HK-2 (cell line): ENCODE measurements around the gene CASP12.

Experiments
- DNase-seq: peaks from one replicate; pipeline ENCODE4 v3.0.0-alpha.2; 2018; ENCODE audit not compliant: unreplicated experiment

The CASP12 gene

GRCh38 chr11:104892723-104893511, 5.3 kb downstream of the CASP12 start:
- no peak for DNase-seq

GRCh38 chr11:104891135-104891534, 7.1 kb downstream of the CASP12 start:
- no peak for DNase-seq

GRCh38 chr11:104883342-104883741, 14.9 kb downstream of the CASP12 start:
- no peak for DNase-seq

GRCh38 chr11:104881117-104881794, 17.0 kb downstream of the CASP12 start:
- DNase-seq, result no peak

GRCh38 chr11:104879514-104880190, 18.6 kb downstream of the CASP12 start:
- no peak for DNase-seq

GRCh38 chr11:104876861-104877431, 21.3 kb downstream of the CASP12 start:
- DNase-seq, result no peak

- DNase-seq, result no peak
These were observed 21.9 kb downstream of the CASP12 start for GRCh38 chr11:104876324-104876723.

GRCh38 chr11:104873252-104873651, 25.0 kb downstream of the CASP12 start:
- DNase-seq, result no peak

- no peak for DNase-seq
These were observed 25.9 kb downstream of the CASP12 start for GRCh38 chr11:104872393-104872792.

GRCh38 chr11:104870910-104871309, 27.4 kb downstream of the CASP12 start:
- no peak for DNase-seq

- no peak for DNase-seq
These were observed 31.4 kb downstream of the CASP12 start for GRCh38 chr11:104866815-104867214.

GRCh38 chr11:104858882-104859775, 39.1 kb downstream of the CASP12 start:
- no peak for DNase-seq

- no peak for DNase-seq
These were observed 41.7 kb downstream of the CASP12 start for GRCh38 chr11:104856607-104857006.

GRCh38 chr11:104855965-104856364, 42.3 kb downstream of the CASP12 start:
- DNase-seq, result no peak

- DNase-seq, result no peak
These were observed 45.0 kb downstream of the CASP12 start for GRCh38 chr11:104853276-104853675.

GRCh38 chr11:104852811-104853210, 45.4 kb downstream of the CASP12 start:
- no peak for DNase-seq

GRCh38 chr11:104846216-104846615, 52.0 kb downstream of the CASP12 start:
- no peak for DNase-seq

GRCh38 chr11:104844451-104844850, 53.8 kb downstream of the CASP12 start:
- no peak for DNase-seq

GRCh38 chr11:104843150-104843836, 55.0 kb downstream of the CASP12 start:
- no peak for DNase-seq

GRCh38 chr11:104841973-104842525, 56.2 kb downstream of the CASP12 start:
- DNase-seq, result no peak
